Calu3 (cell line): ENCODE results near the gene ZEB2. TPM values are rescaled to one million over a fixed set of nuclear protein-coding genes. Genes with fewer than 3 reads are reported as not detected.

Experiments
- BruUV-seq: library from RNA; stranded (reverse); fragments of 400-500 nt; replicated peaks from 2 replicates; lab custom pipeline; 2021; lab: Mats Ljungman, UMichigan
- CTCF ChIA-PET: fragments of 300-600 bp; sonication (Branson Sonifier 250); formaldehyde crosslinking; loops from one replicate; lab custom pipeline; 2022; ENCODE audit warnings: antibody characterized with exemption; lab: Charles Lee
- DNase-seq: peaks from one replicate; pipeline ENCODE4 v3.0.0; 2022
- H3K27ac Mint-ChIP-seq: one replicate; pipeline ENCODE4 v1.8.0; 2022; ENCODE audit warnings: mixed read lengths; ENCODE audit not compliant: unreplicated experiment
- H3K27me3 Mint-ChIP-seq: one replicate; pipeline ENCODE4 v1.8.0; 2022; ENCODE audit warnings: mixed read lengths; ENCODE audit not compliant: unreplicated experiment
- H3K36me3 Mint-ChIP-seq: one replicate; pipeline ENCODE4 v1.8.0; 2022; ENCODE audit warnings: mild to moderate bottlenecking, moderate library complexity, mixed read lengths; ENCODE audit not compliant: insufficient read depth, unreplicated experiment
- H3K4me1 Mint-ChIP-seq: one replicate; pipeline ENCODE4 v1.8.0; 2022; ENCODE audit warnings: mild to moderate bottlenecking, low read depth, mixed read lengths; ENCODE audit not compliant: unreplicated experiment
- H3K4me3 Mint-ChIP-seq: one replicate; pipeline ENCODE4 v1.8.0; 2022; ENCODE audit warnings: mild to moderate bottlenecking, low read depth, moderate library complexity, mixed read lengths; ENCODE audit not compliant: unreplicated experiment
- H3K9me3 Mint-ChIP-seq: one replicate; pipeline ENCODE4 v1.8.0; 2022; ENCODE audit warnings: low read depth, mixed read lengths; ENCODE audit not compliant: unreplicated experiment
- CTCF ChIP-seq: fragments of 200-600 bp; IDR thresholded peaks from one replicate; pipeline ENCODE4 v1.8.0; 2022; ENCODE audit warnings: antibody characterized with exemption; ENCODE audit not compliant: unreplicated experiment
- intact Hi-C: fragments of 100-400 bp; cut with micrococcal nuclease; formaldehyde crosslinking; loops from one replicate; pipeline ENCODE4 v1.10.0; 2022; ENCODE audit not compliant: unreplicated experiment
- total RNA-seq: library from RNA; stranded (reverse); gene quantifications from 2 replicates; pipeline ENCODE4 v1.2.3, GENCODE V29; 2022

The ZEB2 gene
- total RNA-seq, 1 experiment from 2014 or later, result 0.97 TPM

- no peak overlapping the region for H3K27ac Mint-ChIP-seq
- BruUV-seq, result no TSS peak
- no peak for TF ChIP-seq CTCF
- CTCF ChIA-PET, result no interaction called here
- no peaks in the 10 kb centered on the region for H3K27me3 Mint-ChIP-seq
- H3K36me3 Mint-ChIP-seq, result peaks cover 1% of the 10 kb centered on the region
- intact Hi-C loops, result loop anchor here (10.0 kb wide), 2 partner anchors 187 to 1243 kb away; no protein-coding TSS in a partner anchor
- no peaks in the 10 kb centered on the region for H3K9me3 Mint-ChIP-seq
- no peak for DNase-seq
- H3K4me3 Mint-ChIP-seq, result no peak overlapping the region
- no peaks in the 10 kb centered on the region for H3K4me1 Mint-ChIP-seq
Measured at GRCh38 chr2:144511937-144512336, 8.0 kb downstream of the ZEB2 start.

GRCh38 chr2:144511226-144511810 is 8.6 kb downstream of the ZEB2 start:
- CTCF ChIA-PET, result no interaction called here
- no peaks in the 10 kb centered on the region for H3K27me3 Mint-ChIP-seq
- H3K36me3 Mint-ChIP-seq, result no peaks in the 10 kb centered on the region

GRCh38 chr2:144510294-144510991 is 9.5 kb downstream of the ZEB2 start:
- CTCF ChIA-PET, result interaction anchor here (0.6 kb wide), 1 partner anchor 30 kb away, joined by 3 read pairs; no protein-coding TSS in a partner anchor
- no peak for DNase-seq
- H3K27me3 Mint-ChIP-seq, result no peaks in the 10 kb centered on the region
- intact Hi-C loops, result loop anchor here (10.0 kb wide), 2 partner anchors 186 to 1244 kb away; no protein-coding TSS in a partner anchor
- BruUV-seq, result no TSS peak
- H3K27ac Mint-ChIP-seq, result no peak overlapping the region
- TF ChIP-seq CTCF, result no peak
- H3K36me3 Mint-ChIP-seq, result no peaks in the 10 kb centered on the region
- H3K9me3 Mint-ChIP-seq, result no peaks in the 10 kb centered on the region
- no peaks in the 10 kb centered on the region for H3K4me1 Mint-ChIP-seq
- H3K4me3 Mint-ChIP-seq, result no peak overlapping the region

More at GRCh38 chr2:144511226-144511810, 8.6 kb downstream of the ZEB2 start:
- Mint-ChIP-seq H3K9me3 (no peaks in the 10 kb centered on the region), H3K4me1 (no peaks in the 10 kb centered on the region), H3K27ac (no peak overlapping the region), H3K4me3 (no peak overlapping the region)
- BruUV-seq, result no TSS peak
- intact Hi-C loops, result loop anchor here (10.0 kb wide), 2 partner anchors 187 to 1243 kb away; no protein-coding TSS in a partner anchor
- no peak for TF ChIP-seq CTCF
- no peak for DNase-seq

GRCh38 chr2:144509879-144510221 is 10.1 kb downstream of the ZEB2 start:
- Mint-ChIP-seq H3K27me3 (no peaks in the 10 kb centered on the region), H3K36me3 (no peaks in the 10 kb centered on the region), H3K4me3 (no peak overlapping the region), H3K9me3 (no peaks in the 10 kb centered on the region), H3K27ac (no peak overlapping the region), H3K4me1 (no peaks in the 10 kb centered on the region)
- BruUV-seq, result no TSS peak
- DNase-seq, result no peak
- CTCF ChIA-PET, result no interaction called here
- intact Hi-C loops, result loop anchor here (10.0 kb wide), 2 partner anchors 185 to 1245 kb away; no protein-coding TSS in a partner anchor
- TF ChIP-seq CTCF, result no peak
